AG04449 (cell line): ENCODE data around the gene HNRNPDL.
"Not testable (repeated sequence)": the region's sequence is repeated elsewhere in the genome, so short reads cannot be mapped to it uniquely, and the experiment has no call there.

Experiments used
- CTCF ChIA-PET: fragments of 350-600 bp; formaldehyde crosslinking; extraction: SDS; loops from one replicate; lab custom pipeline; 2021; ENCODE audit warnings: antibody characterized with exemption; lab: Yijun Ruan, JAX
- POLR2A ChIA-PET: fragments of 400-600, 350-600 bp; formaldehyde crosslinking; extraction: SDS; loops from one replicate; lab custom pipeline; 2020; ENCODE audit warnings: antibody characterized with exemption, inconsistent platforms; lab: Yijun Ruan, JAX
- DNase-seq: peaks from one replicate; pipeline ENCODE4 v3.0.0-alpha.2; 2010; ENCODE audit warnings: low read depth, low spot score
- H3K4me3 ChIP-seq: 2 replicates; pipeline ENCODE4 v1.5.1; 2011; ENCODE audit warnings: low read depth, mild to moderate bottlenecking, control low read depth, low read length
- CTCF ChIP-seq: IDR thresholded peaks from one replicate; pipeline ENCODE4 v1.5.1; 2011; ENCODE audit warnings: mild to moderate bottlenecking, moderate library complexity, low read length, control low read depth, inconsistent platforms; ENCODE audit not compliant: insufficient read depth; ENCODE audit errors: missing control alignments

The HNRNPDL gene

GRCh38 chr4:82423245-82424054, 6.8 kb downstream of the HNRNPDL start:
- CTCF ChIA-PET: interaction anchor here (1.2 kb wide), 1 partner anchor 32 kb away, joined by 3 read pairs; no protein-coding TSS in a partner anchor
- no peak overlapping the region for H3K4me3 ChIP-seq
- DNase-seq: no peak
- no peak for TF ChIP-seq CTCF
- POLR2A ChIA-PET: no interaction called here

- no peak for DNase-seq
- POLR2A ChIA-PET: no interaction called here
- TF ChIP-seq CTCF: no peak
- CTCF ChIA-PET: no interaction called here
- H3K4me3 ChIP-seq: no peak overlapping the region
Observed at GRCh38 chr4:82422616-82423015, 7.6 kb downstream of the HNRNPDL start.

- no peak overlapping the region for H3K4me3 ChIP-seq
- no peak for TF ChIP-seq CTCF
- POLR2A ChIA-PET: interaction anchor here (0.6 kb wide), 1 partner anchor 25 kb away, joined by 3 read pairs; no protein-coding TSS in a partner anchor
- DNase-seq: no peak
- CTCF ChIA-PET: no interaction called here
Observed at GRCh38 chr4:82421796-82422560, 8.3 kb downstream of the HNRNPDL start.

- POLR2A ChIA-PET: interaction anchor here (0.8 to 2.2 kb wide), 3 partner anchors 9 to 45 kb away, joined by 5 to 13 read pairs (median 6); partner anchors contain the start of gene HNRNPD
- CTCF ChIA-PET: interaction anchor here (2.5 kb wide), 1 partner anchor 9 kb away, joined by 15 read pairs; the partner anchor contains the start of gene HNRNPDL
- H3K4me3 ChIP-seq: no peak overlapping the region
- TF ChIP-seq CTCF: no peak
- DNase-seq: no peak
Observed at GRCh38 chr4:82419451-82419850, 10.8 kb downstream of the HNRNPDL start.

- CTCF ChIA-PET: interaction anchor here (2.6 kb wide), 1 partner anchor 14 kb away, joined by 12 read pairs; the partner anchor contains the start of gene HNRNPDL
- TF ChIP-seq CTCF: no peak
- no peak overlapping the region for H3K4me3 ChIP-seq
- no peak for DNase-seq
- POLR2A ChIA-PET: interaction anchor here (1.6 kb wide), 1 partner anchor 14 kb away, joined by 6 read pairs; no protein-coding TSS in a partner anchor
Observed at GRCh38 chr4:82415922-82416365, 14.3 kb downstream of the HNRNPDL start.

- not testable (repeated sequence) for DNase-seq, H3K4me3 ChIP-seq
- POLR2A ChIA-PET: interaction anchor here (1.6 kb wide), 1 partner anchor 14 kb away, joined by 6 read pairs; no protein-coding TSS in a partner anchor
- CTCF ChIA-PET: interaction anchor here (0.6 to 2.6 kb wide), 2 partner anchors 14 to 38 kb away, joined by 3 to 12 read pairs; partner anchors contain the start of gene HNRNPDL
Observed at GRCh38 chr4:82415061-82415460, 15.2 kb downstream of the HNRNPDL start.
